Skeletal muscle tissue (tissue), 4 donors: ENCODE measurements around the gene FOXP2. TPM values are rescaled to one million over a fixed set of nuclear protein-coding genes. Genes with fewer than 3 reads are reported as not detected.
"Not testable (repeated sequence)": the region's sequence is repeated elsewhere in the genome, so short reads cannot be mapped to it uniquely, and the experiment has no call there.

Source experiments
- H3K27ac ChIP-seq: one replicate; pipeline ENCODE4 v1.7.0; 2013; ENCODE audit warnings: mild to moderate bottlenecking, low read depth, low read length, inconsistent platforms
- H3K27me3 ChIP-seq, 3 donors: one replicate each; pipeline ENCODE4 v1.7.0; 2013; ENCODE audit warnings: low read length in 3 of 3; ENCODE audit not compliant: control insufficient read depth in 3 of 3, insufficient read depth in 3 of 3
- H3K36me3 ChIP-seq, 3 donors: one replicate each; pipeline ENCODE4 v1.7.0; 2013; ENCODE audit warnings: low read length in 3 of 3; ENCODE audit not compliant: control insufficient read depth in 3 of 3, insufficient read depth in 3 of 3
- H3K4me1 ChIP-seq, 3 donors: one replicate each; pipeline ENCODE4 v1.7.0; 2013; ENCODE audit warnings: low read length in 3 of 3, mild to moderate bottlenecking in 3 of 3; ENCODE audit not compliant: control insufficient read depth in 3 of 3, insufficient read depth in 3 of 3
- H3K4me3 ChIP-seq, 3 donors: one replicate each; pipeline ENCODE4 v1.7.0; 2013; ENCODE audit warnings: low read length in 3 of 3
- H3K9ac ChIP-seq, 3 donors: one replicate each; pipeline ENCODE4 v1.7.0; 2013; ENCODE audit warnings: low read length in 3 of 3, mild to moderate bottlenecking in 3 of 3, moderate library complexity in 2 of 3, low read depth in 1 of 3
- H3K9me3 ChIP-seq, 3 donors: one replicate each; pipeline ENCODE4 v1.7.0; 2013; ENCODE audit warnings: low read length in 3 of 3; ENCODE audit not compliant: control insufficient read depth in 3 of 3
- total RNA-seq: library from RNA; depleted of rRNA; stranded (reverse); fragments of >200 nt; gene quantifications from one replicate; pipeline ENCODE4 v1.2.3, GENCODE V29; 2014
- donor health status: Osteomylitis.

FOXP2 gene
- total RNA-seq, 1 donor from 2014 or later = 10.4 TPM

- H3K36me3 ChIP-seq = no peaks in the 10 kb centered on the region
- no peaks in the 10 kb centered on the region for H3K9me3 ChIP-seq
- no peak overlapping the region for H3K9ac ChIP-seq
- H3K27ac ChIP-seq = no peak overlapping the region
- H3K4me3 ChIP-seq = no peak overlapping the region
- H3K4me1 ChIP-seq = no peaks in the 10 kb centered on the region
- no peaks in the 10 kb centered on the region for H3K27me3 ChIP-seq
These were observed 72.6 kb downstream of the FOXP2 start for GRCh38 chr7:114487174-114487573.

- H3K27ac ChIP-seq = no peak overlapping the region
- H3K9me3 ChIP-seq = no peaks in the 10 kb centered on the region
- no peak overlapping the region for H3K9ac ChIP-seq
- H3K36me3 ChIP-seq = no peaks in the 10 kb centered on the region
- no peaks in the 10 kb centered on the region for H3K4me1 ChIP-seq
- H3K27me3 ChIP-seq = no peaks in the 10 kb centered on the region
- H3K4me3 ChIP-seq = no peak overlapping the region
These were observed 74.1 kb downstream of the FOXP2 start for GRCh38 chr7:114488696-114489095.

GRCh38 chr7:114497491-114497890 is 82.9 kb downstream of the FOXP2 start:
- not testable (repeated sequence) for H3K27me3 ChIP-seq, H3K27ac ChIP-seq, H3K4me1 ChIP-seq, H3K9me3 ChIP-seq, H3K36me3 ChIP-seq, H3K4me3 ChIP-seq, H3K9ac ChIP-seq

GRCh38 chr7:114502454-114503254 is 88.0 kb downstream of the FOXP2 start:
- Histone ChIP-seq H3K4me3 (no peak overlapping the region), H3K9me3 (no peaks in the 10 kb centered on the region), H3K36me3 (no peaks in the 10 kb centered on the region), H3K27me3 (no peaks in the 10 kb centered on the region), H3K27ac (no peak overlapping the region), H3K4me1 (no peaks in the 10 kb centered on the region), H3K9ac (no peak overlapping the region)

- H3K36me3 ChIP-seq = no peaks in the 10 kb centered on the region
- H3K27me3 ChIP-seq = no peaks in the 10 kb centered on the region
- H3K9me3 ChIP-seq = no peaks in the 10 kb centered on the region
- peaks cover 0 to 2% (median 0%) of the 10 kb centered on the region in 3 donors for H3K4me1 ChIP-seq
- H3K27ac ChIP-seq = no peak overlapping the region
- no peak overlapping the region for H3K4me3 ChIP-seq
- H3K9ac ChIP-seq = no peak overlapping the region
These were observed 90.0 kb downstream of the FOXP2 start for GRCh38 chr7:114504586-114504985.

GRCh38 chr7:114507381-114507780 is 92.8 kb downstream of the FOXP2 start:
- Histone ChIP-seq H3K4me3 (no peak overlapping the region), H3K4me1 (peaks cover 0 to 2% (median 0%) of the 10 kb centered on the region in 3 donors), H3K27me3 (no peaks in the 10 kb centered on the region), H3K36me3 (no peaks in the 10 kb centered on the region), H3K27ac (no peak overlapping the region), H3K9ac (no peak overlapping the region), H3K9me3 (no peaks in the 10 kb centered on the region)

- peaks cover 0 to 2% (median 0%) of the 10 kb centered on the region in 3 donors for H3K4me1 ChIP-seq
- H3K36me3 ChIP-seq = no peaks in the 10 kb centered on the region
- no peak overlapping the region for H3K9ac ChIP-seq
- H3K9me3 ChIP-seq = no peaks in the 10 kb centered on the region
- no peaks in the 10 kb centered on the region for H3K27me3 ChIP-seq
- no peak overlapping the region for H3K27ac ChIP-seq
- no peak overlapping the region for H3K4me3 ChIP-seq
These were observed 93.5 kb downstream of the FOXP2 start for GRCh38 chr7:114508086-114508485.

- H3K27ac ChIP-seq, H3K9me3 ChIP-seq, H3K4me1 ChIP-seq, H3K36me3 ChIP-seq, H3K9ac ChIP-seq, H3K27me3 ChIP-seq, H3K4me3 ChIP-seq: not testable (repeated sequence)
These were observed 96.2 kb downstream of the FOXP2 start for GRCh38 chr7:114510824-114511223.

- no peaks in the 10 kb centered on the region for H3K9me3 ChIP-seq
- H3K9ac ChIP-seq = no peak overlapping the region
- H3K27ac ChIP-seq = no peak overlapping the region
- H3K4me1 ChIP-seq = no peaks in the 10 kb centered on the region
- no peak overlapping the region for H3K4me3 ChIP-seq
- no peaks in the 10 kb centered on the region for H3K36me3 ChIP-seq
- H3K27me3 ChIP-seq = no peaks in the 10 kb centered on the region
These were observed 104.6 kb downstream of the FOXP2 start for GRCh38 chr7:114519240-114519639.

- Histone ChIP-seq H3K36me3 (no peaks in the 10 kb centered on the region), H3K9ac (no peak overlapping the region), H3K27ac (no peak overlapping the region), H3K27me3 (no peaks in the 10 kb centered on the region), H3K4me3 (no peak overlapping the region), H3K9me3 (no peaks in the 10 kb centered on the region), H3K4me1 (no peaks in the 10 kb centered on the region)
These were observed 107.5 kb downstream of the FOXP2 start for GRCh38 chr7:114522081-114522480.
